HL-60/S4 treated with retinoic acid at 250 ng/mL for 4 days and 3 days (cell line): ENCODE results near the gene CEP112.
"Not testable (repeated sequence)": the region's sequence is repeated elsewhere in the genome, so short reads cannot be mapped to it uniquely, and the experiment has no call there.

Experiments used
- in situ Hi-C: fragments of 300-500 bp; cut with MboI; formaldehyde crosslinking; loops from 2 replicates; pipeline ENCODE4 v1.7.0; 2022; ENCODE audit warnings: low sequenced_read_pairs

The CEP112 gene

GRCh38 chr17:65704731-65705130 is 487.2 kb downstream of the CEP112 start:
- in situ Hi-C loops = no loop called here

- in situ Hi-C loops = no loop called here
Observed at GRCh38 chr17:65703891-65704290, 488.0 kb downstream of the CEP112 start.

GRCh38 chr17:65699459-65699858 is 492.5 kb downstream of the CEP112 start:
- in situ Hi-C loops = no loop called here

- in situ Hi-C loops = no loop called here
Observed at GRCh38 chr17:65698381-65699061, 493.4 kb downstream of the CEP112 start.

GRCh38 chr17:65697661-65698060 is 494.3 kb downstream of the CEP112 start:
- in situ Hi-C loops = no loop called here

- in situ Hi-C loops = no loop called here
Observed at GRCh38 chr17:65696739-65697394, 495.1 kb downstream of the CEP112 start.

- in situ Hi-C loops = no loop called here
Observed at GRCh38 chr17:65694601-65695000, 497.3 kb downstream of the CEP112 start.

- in situ Hi-C loops = no loop called here
Observed at GRCh38 chr17:65690626-65691310, 501.2 kb downstream of the CEP112 start.

GRCh38 chr17:65688307-65688706 is 503.6 kb downstream of the CEP112 start:
- in situ Hi-C loops = no loop called here

- in situ Hi-C loops = no loop called here
Observed at GRCh38 chr17:65685110-65685509, 506.8 kb downstream of the CEP112 start.

GRCh38 chr17:65684631-65685030 is 507.3 kb downstream of the CEP112 start:
- in situ Hi-C loops = no loop called here

- in situ Hi-C loops = no loop called here
Observed at GRCh38 chr17:65683428-65683827, 508.5 kb downstream of the CEP112 start.

- in situ Hi-C loops = not testable (repeated sequence)
Observed at GRCh38 chr17:65681763-65682162, 510.2 kb downstream of the CEP112 start.

GRCh38 chr17:65679165-65679845 is 512.6 kb downstream of the CEP112 start:
- in situ Hi-C loops = no loop called here

GRCh38 chr17:65678546-65678945 is 513.4 kb downstream of the CEP112 start:
- in situ Hi-C loops = no loop called here

- in situ Hi-C loops = no loop called here
Observed at GRCh38 chr17:65677932-65678331, 514.0 kb downstream of the CEP112 start.

- in situ Hi-C loops = no loop called here
Observed at GRCh38 chr17:65674246-65675045, 517.5 kb downstream of the CEP112 start.

- in situ Hi-C loops = no loop called here
Observed at GRCh38 chr17:65670667-65671371, 521.1 kb downstream of the CEP112 start.

GRCh38 chr17:65668211-65668610 is 523.7 kb downstream of the CEP112 start:
- in situ Hi-C loops = no loop called here

GRCh38 chr17:65667656-65668055 is 524.3 kb downstream of the CEP112 start:
- in situ Hi-C loops = no loop called here
